GM23338 (cell line): ENCODE data around the gene C2CD4A. TPM values are rescaled to one million over a fixed set of nuclear protein-coding genes. Genes with fewer than 3 reads are reported as not detected.

Experiments
- ATAC-seq: fragments of 200-7000 bp; cut with Tn5 transposase; 3 replicates; pipeline ENCODE4 v1.9.1; 2020
- DNase-seq: peaks from one replicate; pipeline ENCODE4 v3.0.0-alpha.2; 2015; ENCODE audit warnings: low spot score
- H2AFZ ChIP-seq: fragments of 200-600 bp; sonication (generic); 2 replicates; pipeline ENCODE4 v1.8.0; 2016; ENCODE audit warnings: antibody characterized with exemption, mild to moderate bottlenecking, moderate library complexity
- H3F3A ChIP-seq: fragments of 200-600 bp; sonication (generic); replicated peaks from 2 replicates; pipeline ENCODE4 v1.8.0; 2017; ENCODE audit warnings: antibody characterized with exemption, mixed run types, low read depth
- H3K27ac ChIP-seq: fragments of 200-600 bp; sonication (generic); 2 replicates; pipeline ENCODE4 v1.6.1; 2016; ENCODE audit warnings: low read depth
- H3K27me3 ChIP-seq: fragments of 200-600 bp; sonication (generic); 2 replicates; pipeline ENCODE4 v1.8.0; 2016; ENCODE audit warnings: mild to moderate bottlenecking, mixed run types, moderate library complexity; ENCODE audit not compliant: insufficient read depth
- H3K36me3 ChIP-seq: fragments of 200-600 bp; sonication (generic); 2 replicates; pipeline ENCODE4 v1.8.0; 2016; ENCODE audit warnings: mild to moderate bottlenecking; ENCODE audit not compliant: insufficient read depth
- H3K4me1 ChIP-seq: fragments of 200-600 bp; sonication (generic); 2 replicates; pipeline ENCODE4 v1.8.0; 2016; ENCODE audit warnings: mild to moderate bottlenecking, moderate library complexity; ENCODE audit not compliant: insufficient read depth
- H3K4me2 ChIP-seq: fragments of 200-600 bp; sonication (generic); 2 replicates; pipeline ENCODE4 v1.7.1; 2017; ENCODE audit warnings: mixed run types
- H3K4me3 ChIP-seq: fragments of 200-600 bp; sonication (generic); 2 replicates; pipeline ENCODE4 v1.6.1; 2016; ENCODE audit warnings: mixed run types
- H3K79me2 ChIP-seq: fragments of 200-600 bp; sonication (generic); replicated peaks from 2 replicates; pipeline ENCODE4 v1.8.0; 2017; ENCODE audit warnings: mild to moderate bottlenecking; ENCODE audit not compliant: insufficient read depth
- H3K9me2 ChIP-seq: fragments of 200-600 bp; sonication (generic); 2 replicates; pipeline ENCODE4 v1.8.0; 2017; ENCODE audit not compliant: insufficient read depth
- H4K20me1 ChIP-seq: fragments of 200-600 bp; sonication (generic); replicated peaks from 2 replicates; pipeline ENCODE4 v1.8.0; 2017; ENCODE audit warnings: mild to moderate bottlenecking; ENCODE audit not compliant: insufficient read depth
- H3K27ac Mint-ChIP-seq: 2 replicates; pipeline ENCODE4 v1.8.0; 2020; ENCODE audit warnings: inconsistent platforms, mild to moderate bottlenecking, moderate library complexity, mixed read lengths
- H3K27me3 Mint-ChIP-seq: 3 replicates; pipeline ENCODE4 v1.8.0; 2022; ENCODE audit warnings: low read depth, mild to moderate bottlenecking, moderate library complexity, mixed read lengths, inconsistent platforms; ENCODE audit not compliant: insufficient read depth, poor library complexity
- H3K36me3 Mint-ChIP-seq: 3 replicates; pipeline ENCODE4 v1.8.0; 2021; ENCODE audit warnings: low read depth, mild to moderate bottlenecking, inconsistent platforms, moderate library complexity, mixed read lengths
- H3K4me1 Mint-ChIP-seq: 3 replicates; pipeline ENCODE4 v1.8.0; 2020; ENCODE audit warnings: mild to moderate bottlenecking, inconsistent platforms, mixed read lengths
- H3K4me3 Mint-ChIP-seq: 3 replicates; pipeline ENCODE4 v1.8.0; 2021; ENCODE audit warnings: moderate library complexity, mild to moderate bottlenecking, inconsistent platforms, mixed read lengths
- H3K9me3 Mint-ChIP-seq: 3 replicates; pipeline ENCODE4 v1.8.0; 2020; ENCODE audit warnings: moderate library complexity, mild to moderate bottlenecking, inconsistent platforms, mixed read lengths
- CREB1 ChIP-seq: fragments of 250-450 bp; sonication (Bioruptor Pico); IDR thresholded peaks from 2 replicates; pipeline ENCODE4 v1.5.0; 2020; ENCODE audit warnings: low read depth, mild to moderate bottlenecking, moderate library complexity
- CTCF ChIP-seq, 2 experiments: fragments of 200-600 bp in 1 of 2; sonication (generic) in 1 of 2; conservative IDR thresholded peaks; 2 replicates each; pipeline versions ENCODE4 v1.5.1 to v1.6.1; 2016 to 2017; ENCODE audit warnings: antibody characterized with exemption in 2 of 2, low read depth in 2 of 2, mild to moderate bottlenecking in 2 of 2, moderate library complexity in 1 of 2
- ETS1 ChIP-seq: IDR thresholded peaks from 2 replicates; pipeline ENCODE4 v1.6.1; 2016; ENCODE audit warnings: antibody characterized with exemption
- EZH2 ChIP-seq: fragments of 200-600 bp; sonication (generic); IDR thresholded peaks from one replicate; pipeline ENCODE4 v1.8.0; 2017; ENCODE audit warnings: antibody characterized with exemption, mild to moderate bottlenecking, low read depth; ENCODE audit not compliant: unreplicated experiment
- EZH2phosphoT487 ChIP-seq: fragments of 200-600 bp; sonication (generic); IDR thresholded peaks from one replicate; pipeline ENCODE4 v1.8.1; 2018; ENCODE audit warnings: antibody characterized with exemption; ENCODE audit not compliant: unreplicated experiment
- JUNB ChIP-seq: IDR thresholded peaks from one replicate; pipeline ENCODE4 v1.6.1; 2016; ENCODE audit warnings: antibody characterized with exemption; ENCODE audit not compliant: unreplicated experiment
- NANOG ChIP-seq: IDR thresholded peaks from 2 replicates; pipeline ENCODE4 v1.6.1; 2016; ENCODE audit warnings: antibody characterized with exemption, borderline replicate concordance
- POLR2AphosphoS5 ChIP-seq: IDR thresholded peaks from 2 replicates; pipeline ENCODE4 v1.6.1; 2016; ENCODE audit warnings: antibody characterized with exemption, low read depth
- REST ChIP-seq: IDR thresholded peaks from one replicate; pipeline ENCODE4 v1.6.1; 2018; ENCODE audit warnings: antibody characterized with exemption; ENCODE audit not compliant: unreplicated experiment
- STAT1 ChIP-seq: IDR thresholded peaks from one replicate; pipeline ENCODE4 v1.6.1; 2016; ENCODE audit warnings: antibody characterized with exemption; ENCODE audit not compliant: unreplicated experiment
- ZNF114 ChIP-seq: fragments of 250-450 bp; sonication (Bioruptor Pico); IDR thresholded peaks from 2 replicates; pipeline ENCODE4 v1.5.0; 2020; ENCODE audit warnings: mild to moderate bottlenecking, moderate library complexity
- ZNF331 ChIP-seq: fragments of 250-450 bp; sonication (Bioruptor Pico); IDR thresholded peaks from 2 replicates; pipeline ENCODE4 v1.5.0; 2020; ENCODE audit warnings: low read depth, mild to moderate bottlenecking, moderate library complexity
- ZNF462 ChIP-seq: fragments of 250-450 bp; sonication (Bioruptor Pico); IDR thresholded peaks from 2 replicates; pipeline ENCODE4 v1.5.0; 2020; ENCODE audit warnings: mild to moderate bottlenecking, moderate library complexity
- polyA plus RNA-seq: library from polyadenylated mRNA; unstranded; fragments of >200 nt; fragmentation: Nextera tagmentation; extraction: Ambion mirVana; gene quantifications from 2 replicates; pipeline ENCODE4 v1.2.1, GENCODE V29; 2016
- total RNA-seq: library from RNA; depleted of rRNA; stranded (reverse); fragments of >200 nt; shearing (Covaris generic); gene quantifications from 2 replicates; pipeline ENCODE4 v1.2.3, GENCODE V29; 2014

Gene C2CD4A
- total and polyA plus RNA-seq, 2 experiments from 2014 or later: 0.07 TPM; not detected in 1

GRCh38 chr15:62090988-62091387, 24.2 kb downstream of the C2CD4A start:
- no peak overlapping the region for H3K4me3 ChIP-seq
- H3F3A ChIP-seq: no peaks in the 10 kb centered on the region
- H3K79me2 ChIP-seq: no peaks in the 10 kb centered on the region
- H3K4me1 ChIP-seq: no peaks in the 10 kb centered on the region
- Mint-ChIP-seq H3K4me3 (no peak overlapping the region), H3K4me1 (no peaks in the 10 kb centered on the region), H3K27me3 (no peaks in the 10 kb centered on the region), H3K9me3 (no peaks in the 10 kb centered on the region), H3K27ac (no peak overlapping the region), H3K36me3 (no peaks in the 10 kb centered on the region)
- DNase-seq (no peak), ATAC-seq (no peak)
- no peaks in the 10 kb centered on the region for H4K20me1 ChIP-seq
- H3K36me3 ChIP-seq: no peaks in the 10 kb centered on the region
- no peak for TF ChIP-seq REST
- no peak for TF ChIP-seq ZNF462
- TF ChIP-seq ZNF114 (CRISPR knock-in tag): no peak
- TF ChIP-seq POLR2AphosphoS5: no peak
- no peak for TF ChIP-seq CTCF (conservative IDR thresholded peaks at IDR 0.05; ENCODE audit: low read depth in 2 of 2)
- no peak for TF ChIP-seq JUNB
- TF ChIP-seq ETS1: no peak
- TF ChIP-seq STAT1: no peak
- TF ChIP-seq CREB1 (CRISPR knock-in tag): no peak
- no peak for TF ChIP-seq EZH2phosphoT487
- no peak for TF ChIP-seq EZH2
- TF ChIP-seq NANOG: no peak
- TF ChIP-seq ZNF331 (CRISPR knock-in tag): no peak
- H3K27ac ChIP-seq: no peak overlapping the region
- H3K4me2 ChIP-seq: no peak overlapping the region
- H3K27me3 ChIP-seq: no peaks in the 10 kb centered on the region
- no peak overlapping the region for H2AFZ ChIP-seq
- H3K9me2 ChIP-seq: no peaks in the 10 kb centered on the region
